LNCaP clone FGC (cell line): Measurements from ENCODE around the gene MRPL37.

ENCODE experiments used
- DNase-seq: peaks from one replicate; pipeline ENCODE4 v3.0.0-alpha.2; 2011; ENCODE audit warnings: low read depth
- H3K4me3 ChIP-seq: 2 replicates; pipeline ENCODE4 v1.5.1; 2011; ENCODE audit warnings: mild to moderate bottlenecking, low read depth, low read length, control low read depth
- CTCF ChIP-seq: IDR thresholded peaks from 2 replicates; pipeline ENCODE4 v1.5.1; 2012; ENCODE audit warnings: mild to moderate bottlenecking; ENCODE audit not compliant: control insufficient read depth, insufficient read depth; ENCODE audit errors: extremely low read depth

The MRPL37 gene

GRCh38 chr1:54260810-54261209 is 60.8 kb downstream of the MRPL37 start:
- TF ChIP-seq CTCF = no peak
- no peak for DNase-seq
- H3K4me3 ChIP-seq = no peak overlapping the region

- H3K4me3 ChIP-seq = no peak overlapping the region
- no peak for DNase-seq
- no peak for TF ChIP-seq CTCF
Observed at GRCh38 chr1:54262244-54262643, 62.3 kb downstream of the MRPL37 start.

GRCh38 chr1:54263601-54264226 is 63.7 kb downstream of the MRPL37 start:
- DNase-seq = no peak
- TF ChIP-seq CTCF = no peak
- no peak overlapping the region for H3K4me3 ChIP-seq

- no peak overlapping the region for H3K4me3 ChIP-seq
- no peak for DNase-seq
- TF ChIP-seq CTCF = no peak
Observed at GRCh38 chr1:54265126-54265525, 65.2 kb downstream of the MRPL37 start.

GRCh38 chr1:54265659-54266058 is 65.7 kb downstream of the MRPL37 start:
- DNase-seq = no peak
- 0 out of 2 replicates have a peak overlapping the region, but pooled peaks have one; percentile 0 for H3K4me3 ChIP-seq
- no peak for TF ChIP-seq CTCF

GRCh38 chr1:54266195-54266594 is 66.2 kb downstream of the MRPL37 start:
- peak; percentile 89 for DNase-seq
- no peak for TF ChIP-seq CTCF
- H3K4me3 ChIP-seq = 0 out of 2 replicates have a peak overlapping the region, but pooled peaks have one; percentile 0

GRCh38 chr1:54266908-54267307 is 66.9 kb downstream of the MRPL37 start:
- no peak for TF ChIP-seq CTCF
- H3K4me3 ChIP-seq = no peak overlapping the region
- no peak for DNase-seq
